PC-9 (cell line): Measurements from ENCODE around the gene LAMB4. TPM values are rescaled to one million over a fixed set of nuclear protein-coding genes. Genes with fewer than 3 reads are reported as not detected.

Experiments used
- BruUV-seq: library from RNA; stranded (reverse); fragments of 400-500 nt; replicated peaks from 2 replicates; lab custom pipeline; 2021; lab: Mats Ljungman, UMichigan
- CTCF ChIA-PET: fragments of 300-600 bp; sonication (Branson Sonifier 250); formaldehyde crosslinking; loops from one replicate; lab custom pipeline; 2022; ENCODE audit warnings: antibody characterized with exemption; lab: Charles Lee
- POLR2A ChIA-PET: fragments of 300-600 bp; sonication (Branson Sonifier 250); formaldehyde crosslinking; loops from one replicate; lab custom pipeline; 2022; ENCODE audit warnings: antibody characterized with exemption; ENCODE audit not compliant: unreplicated experiment; lab: Charles Lee
- DNase-seq, 2 experiments: peaks; one replicate each; pipeline versions ENCODE4 v3.0.0 to v3.0.0-alpha.2; 2015 to 2022; ENCODE audit warnings: mixed read lengths in 1 of 2
- H2AFZ ChIP-seq: fragments of 200-600 bp; sonication (generic); 2 replicates; pipeline ENCODE4 v1.8.1; 2017; ENCODE audit warnings: antibody characterized with exemption
- H3F3A ChIP-seq: fragments of 200-600 bp; sonication (generic); 2 replicates; pipeline ENCODE4 v1.8.1; 2017; ENCODE audit warnings: antibody characterized with exemption, mild to moderate bottlenecking, low read depth; ENCODE audit not compliant: insufficient read depth
- H3K27ac ChIP-seq: fragments of 200-600 bp; sonication (generic); 2 replicates; pipeline ENCODE4 v1.6.1; 2016; ENCODE audit warnings: mixed run types
- H3K27me3 ChIP-seq: fragments of 200-600 bp; sonication (generic); 2 replicates; pipeline ENCODE4 v1.6.1; 2016; ENCODE audit warnings: low read depth, mixed run types; ENCODE audit not compliant: insufficient read depth
- H3K36me3 ChIP-seq: fragments of 200-600 bp; sonication (generic); 2 replicates; pipeline ENCODE4 v1.6.1; 2016; ENCODE audit warnings: low read depth, mixed run types
- H3K4me1 ChIP-seq: fragments of 200-600 bp; sonication (generic); replicated peaks from 2 replicates; pipeline ENCODE4 v1.6.1; 2016; ENCODE audit warnings: mixed run types; ENCODE audit not compliant: insufficient read depth
- H3K4me2 ChIP-seq: fragments of 200-600 bp; sonication (generic); 2 replicates; pipeline ENCODE4 v1.6.1; 2017; ENCODE audit warnings: mixed run types
- H3K4me3 ChIP-seq: fragments of 200-600 bp; sonication (generic); 2 replicates; pipeline ENCODE4 v1.6.1; 2016; ENCODE audit warnings: mixed run types
- H3K79me2 ChIP-seq: fragments of 200-600 bp; sonication (generic); 2 replicates; pipeline ENCODE4 v1.6.1; 2017; ENCODE audit warnings: low read depth, mixed run types
- H3K9me2 ChIP-seq: fragments of 200-600 bp; sonication (generic); 2 replicates; pipeline ENCODE4 v1.8.1; 2017; ENCODE audit warnings: mild to moderate bottlenecking; ENCODE audit not compliant: insufficient read depth
- H3K9me3 ChIP-seq: fragments of 200-600 bp; sonication (generic); 2 replicates; pipeline ENCODE4 v1.8.1; 2016; ENCODE audit warnings: low read depth; ENCODE audit not compliant: insufficient read depth
- H4K20me1 ChIP-seq: fragments of 200-600 bp; sonication (generic); 2 replicates; pipeline ENCODE4 v1.8.1; 2017; ENCODE audit not compliant: insufficient read depth
- EZH2 ChIP-seq: fragments of 200-600 bp; sonication (generic); IDR thresholded peaks from 2 replicates; pipeline ENCODE4 v1.8.0; 2017; ENCODE audit warnings: antibody characterized with exemption, low read depth
- intact Hi-C: fragments of 100-400 bp; cut with micrococcal nuclease; formaldehyde crosslinking; loops from one replicate; pipeline ENCODE4 v1.10.0; 2022; ENCODE audit not compliant: unreplicated experiment
- total RNA-seq: library from RNA; stranded (reverse); gene quantifications from 2 replicates; pipeline ENCODE4 v1.2.3, GENCODE V29; 2021
- TF ChIP-seq, protein P1 (sequence below): fragments of 200-600 bp; sonication (generic); conservative IDR thresholded peaks from 2 replicates; pipeline ENCODE4 v1.6.1; 2017; ENCODE audit warnings: mixed run types, antibody characterized with exemption, mild to moderate bottlenecking, moderate library complexity

LAMB4 gene
- total RNA-seq, 1 experiment from 2014 or later, result 0.83 TPM

DNA sequence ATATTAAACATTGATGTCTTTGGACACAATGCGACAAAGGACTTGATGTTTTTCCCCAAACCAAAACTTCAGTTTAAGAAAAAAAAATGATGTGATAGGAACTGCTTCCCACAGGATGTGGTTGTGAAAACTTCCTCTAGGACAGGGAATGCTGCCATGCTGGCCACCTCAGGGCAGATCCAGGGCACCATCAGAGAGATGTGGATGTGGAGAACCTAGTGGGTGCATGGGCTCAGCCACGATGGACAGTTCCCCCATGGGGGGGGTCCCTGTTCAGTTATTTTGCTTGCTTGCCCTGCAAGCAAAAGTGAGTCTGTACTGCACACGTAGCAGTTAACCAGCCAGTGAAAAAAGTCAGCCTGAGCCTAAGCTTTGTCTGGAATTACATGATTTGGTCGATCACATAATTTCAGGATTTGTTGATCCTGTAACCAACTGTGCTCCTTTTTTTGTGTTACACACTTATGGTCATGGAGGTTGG lies 36.3 kb downstream of the LAMB4 start:
- Histone ChIP-seq H3K27me3 (no peaks in the 10 kb centered on the region), H3K79me2 (no peaks in the 10 kb centered on the region), H3K4me1 (peaks cover 7% of the 10 kb centered on the region), H3K36me3 (no peaks in the 10 kb centered on the region), H4K20me1 (no peaks in the 10 kb centered on the region), H2AFZ (no peak overlapping the region), H3K9me3 (no peaks in the 10 kb centered on the region), H3F3A (peaks cover 2% of the 10 kb centered on the region; the same call in 1 of the 2 replicates), H3K4me2 (no peak overlapping the region), H3K27ac (no peak overlapping the region), H3K4me3 (no peak overlapping the region), H3K9me2 (no peaks in the 10 kb centered on the region)
- CTCF ChIA-PET, result no interaction called here
- TF ChIP-seq, protein P1, sequence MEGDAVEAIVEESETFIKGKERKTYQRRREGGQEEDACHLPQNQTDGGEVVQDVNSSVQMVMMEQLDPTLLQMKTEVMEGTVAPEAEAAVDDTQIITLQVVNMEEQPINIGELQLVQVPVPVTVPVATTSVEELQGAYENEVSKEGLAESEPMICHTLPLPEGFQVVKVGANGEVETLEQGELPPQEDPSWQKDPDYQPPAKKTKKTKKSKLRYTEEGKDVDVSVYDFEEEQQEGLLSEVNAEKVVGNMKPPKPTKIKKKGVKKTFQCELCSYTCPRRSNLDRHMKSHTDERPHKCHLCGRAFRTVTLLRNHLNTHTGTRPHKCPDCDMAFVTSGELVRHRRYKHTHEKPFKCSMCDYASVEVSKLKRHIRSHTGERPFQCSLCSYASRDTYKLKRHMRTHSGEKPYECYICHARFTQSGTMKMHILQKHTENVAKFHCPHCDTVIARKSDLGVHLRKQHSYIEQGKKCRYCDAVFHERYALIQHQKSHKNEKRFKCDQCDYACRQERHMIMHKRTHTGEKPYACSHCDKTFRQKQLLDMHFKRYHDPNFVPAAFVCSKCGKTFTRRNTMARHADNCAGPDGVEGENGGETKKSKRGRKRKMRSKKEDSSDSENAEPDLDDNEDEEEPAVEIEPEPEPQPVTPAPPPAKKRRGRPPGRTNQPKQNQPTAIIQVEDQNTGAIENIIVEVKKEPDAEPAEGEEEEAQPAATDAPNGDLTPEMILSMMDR, result no peak
- TF ChIP-seq EZH2, result no peak
- POLR2A ChIA-PET, result interaction anchor here (0.6 kb wide), 2 partner anchors 10 to 14 kb away, joined by 5 to 22 read pairs; no protein-coding TSS in a partner anchor
- intact Hi-C loops, result no loop called here
- no peak for DNase-seq
- BruUV-seq, result no TSS peak

DNA sequence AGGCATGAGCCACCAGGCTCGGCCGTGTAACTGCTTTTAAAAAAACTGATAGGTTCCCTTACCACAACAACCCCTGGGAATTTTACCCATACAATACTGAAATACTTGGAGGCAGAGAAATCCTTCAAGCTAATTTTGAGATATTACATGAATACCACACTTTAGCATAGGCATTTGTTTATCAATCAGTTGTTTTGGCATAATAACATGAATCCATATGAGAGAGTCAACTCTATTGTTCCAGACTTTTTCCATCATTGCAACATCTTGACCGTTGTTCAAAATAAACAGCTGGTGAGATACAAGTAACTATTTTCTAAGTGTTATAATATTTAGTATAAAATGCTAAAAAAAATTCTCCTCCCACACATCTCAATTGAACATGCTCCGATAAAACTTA lies 36.8 kb downstream of the LAMB4 start:
- Histone ChIP-seq H4K20me1 (no peaks in the 10 kb centered on the region), H3K9me3 (no peaks in the 10 kb centered on the region), H3F3A (no peaks in the 10 kb centered on the region), H3K27me3 (no peaks in the 10 kb centered on the region), H3K79me2 (no peaks in the 10 kb centered on the region), H3K36me3 (no peaks in the 10 kb centered on the region), H3K4me1 (peaks cover 7% of the 10 kb centered on the region; the same call in 1 of the 2 replicates), H2AFZ (no peak overlapping the region), H3K27ac (no peak overlapping the region), H3K4me3 (no peak overlapping the region), H3K9me2 (no peaks in the 10 kb centered on the region), H3K4me2 (no peak overlapping the region)
- no TSS peak for BruUV-seq
- ChIA-PET CTCF (no interaction called here), POLR2A (no interaction called here)
- TF ChIP-seq, protein P1, result no peak
- no peak for TF ChIP-seq EZH2
- DNase-seq, result no peak
- intact Hi-C loops, result no loop called here

DNA sequence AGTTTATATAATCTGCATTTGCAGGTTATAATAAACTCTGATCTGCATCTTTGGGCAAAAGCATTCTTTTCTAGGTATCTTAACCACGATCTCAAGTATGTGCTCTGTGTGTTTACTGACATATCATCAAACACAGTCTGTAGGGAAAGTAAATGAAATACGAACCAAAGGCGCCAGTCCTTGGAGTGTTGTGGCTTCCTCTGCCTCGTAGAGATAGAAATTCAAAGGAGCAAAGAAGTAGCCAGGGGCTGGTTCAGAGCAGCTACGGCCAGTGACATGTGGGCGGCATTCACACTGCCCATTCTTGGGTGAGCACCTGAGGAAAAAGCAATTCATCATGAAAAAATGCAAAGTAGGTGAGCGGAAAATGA lies 38.7 kb downstream of the LAMB4 start:
- Histone ChIP-seq H4K20me1 (no peaks in the 10 kb centered on the region), H3K27ac (no peak overlapping the region), H2AFZ (no peak overlapping the region), H3K4me2 (no peak overlapping the region), H3K79me2 (no peaks in the 10 kb centered on the region), H3F3A (no peaks in the 10 kb centered on the region), H3K36me3 (no peaks in the 10 kb centered on the region), H3K4me3 (no peak overlapping the region), H3K27me3 (no peaks in the 10 kb centered on the region), H3K4me1 (peaks cover 7% of the 10 kb centered on the region; the same call in 1 of the 2 replicates), H3K9me2 (no peaks in the 10 kb centered on the region), H3K9me3 (no peaks in the 10 kb centered on the region)
- BruUV-seq, result no TSS peak
- DNase-seq, result peak; percentile 38 to 67
- TF ChIP-seq, protein P1, result no peak
- no peak for TF ChIP-seq EZH2
- POLR2A ChIA-PET, result no interaction called here
- intact Hi-C loops, result no loop called here
- CTCF ChIA-PET, result no interaction called here
